Choroid plexus epithelial cell (primary cell): ENCODE measurements around the gene ABCD2.

Experiments used
- DNase-seq: peaks from one replicate; pipeline ENCODE4 v3.0.0-alpha.2; 2010; ENCODE audit warnings: low read depth
- H3K4me3 ChIP-seq: 2 replicates; pipeline ENCODE4 v1.5.1; 2011; ENCODE audit warnings: low read depth, mild to moderate bottlenecking, control low read depth, low read length, moderate library complexity
- CTCF ChIP-seq: conservative IDR thresholded peaks from 2 replicates; pipeline ENCODE4 v1.5.1; 2011; ENCODE audit warnings: low read depth, mild to moderate bottlenecking, control low read depth, inconsistent platforms, low read length, moderate library complexity

ABCD2 gene

GRCh38 chr12:39619660-39620433 lies at the start of gene ABCD2:
Gene ABCD2, minus strand, starts transcription at chr12:39619803. Its CDS starts 188 bp downstream, at chr12:39619615.
- peak within 1 kb of the TSS; percentile 55 for H3K4me3 ChIP-seq
- DNase-seq: peak; percentile 86
- no peak for TF ChIP-seq CTCF

- DNase-seq: no peak
- no peak overlapping the region for H3K4me3 ChIP-seq
- no peak for TF ChIP-seq CTCF
These were observed 40.5 kb upstream of the ABCD2 start for GRCh38 chr12:39660101-39660500.

- no peak for TF ChIP-seq CTCF
- DNase-seq: no peak
- H3K4me3 ChIP-seq: no peak overlapping the region
These were observed 27.8 kb upstream of the ABCD2 start for GRCh38 chr12:39647383-39647782.

- DNase-seq: peak; percentile 12
- H3K4me3 ChIP-seq: no peak overlapping the region
- TF ChIP-seq CTCF: no peak
These were observed 27.4 kb upstream of the ABCD2 start for GRCh38 chr12:39646963-39647362.

- H3K4me3 ChIP-seq: no peak overlapping the region
- TF ChIP-seq CTCF: no peak
- no peak for DNase-seq
These were observed 23.4 kb upstream of the ABCD2 start for GRCh38 chr12:39643052-39643451.

GRCh38 chr12:39638840-39639239 lies 19.2 kb upstream of the ABCD2 start:
- no peak overlapping the region for H3K4me3 ChIP-seq
- DNase-seq: no peak
- TF ChIP-seq CTCF: no peak

- DNase-seq: no peak
- no peak overlapping the region for H3K4me3 ChIP-seq
- no peak for TF ChIP-seq CTCF
These were observed 18.6 kb upstream of the ABCD2 start for GRCh38 chr12:39638178-39638577.
